Liver (tissue), 9 donors: ENCODE measurements around the gene CTNND1. TPM values are rescaled to one million over a fixed set of nuclear protein-coding genes. Genes with fewer than 3 reads are reported as not detected.
A peak's percentile ranks its signal among the peaks of the same experiment; 100 is the strongest.

Experiments used
- DNase-seq: peaks from one replicate; pipeline ENCODE4 v3.0.0-alpha.2; 2017; ENCODE audit warnings: low spot score
- H3K27ac ChIP-seq, 2 donors: one replicate each; pipeline ENCODE4 v1.7.0; 2013; ENCODE audit warnings: inconsistent platforms in 2 of 2, low read length in 2 of 2, control low read depth in 1 of 2, low read depth in 1 of 2, mild to moderate bottlenecking in 1 of 2
- H3K27me3 ChIP-seq, 4 donors: one replicate each; pipeline versions ENCODE4 v1.6.1 to v1.7.0; 2013; ENCODE audit warnings: low read length in 3 of 4, inconsistent platforms in 1 of 4, mild to moderate bottlenecking in 1 of 4, moderate library complexity in 1 of 4; ENCODE audit not compliant: control insufficient read depth in 4 of 4, insufficient read depth in 4 of 4
- H3K36me3 ChIP-seq, 4 donors: one replicate each; pipeline versions ENCODE4 v1.6.1 to v1.7.0; 2013; ENCODE audit warnings: low read length in 3 of 4, mild to moderate bottlenecking in 3 of 4, low read depth in 1 of 4, moderate library complexity in 1 of 4; ENCODE audit not compliant: control insufficient read depth in 4 of 4, insufficient read depth in 3 of 4
- H3K4me1 ChIP-seq, 4 donors: one replicate each; pipeline versions ENCODE4 v1.6.1 to v1.7.0; 2013; ENCODE audit warnings: low read length in 3 of 4, mild to moderate bottlenecking in 3 of 4, moderate library complexity in 1 of 4; ENCODE audit not compliant: control insufficient read depth in 4 of 4, insufficient read depth in 4 of 4
- H3K4me3 ChIP-seq, 3 donors: one replicate each; pipeline versions ENCODE4 v1.6.1 to v1.7.0; 2013; ENCODE audit warnings: low read length in 3 of 3, control low read depth in 1 of 3, low read depth in 1 of 3, mild to moderate bottlenecking in 1 of 3
- H3K9ac ChIP-seq, 2 donors: one replicate each; pipeline ENCODE4 v1.7.0; 2013; ENCODE audit warnings: low read length in 2 of 2, mild to moderate bottlenecking in 2 of 2, moderate library complexity in 2 of 2, control low read depth in 1 of 2, low read depth in 1 of 2
- H3K9me3 ChIP-seq, 4 donors: one replicate each; pipeline versions ENCODE4 v1.6.1 to v1.7.0; 2013; ENCODE audit warnings: low read length in 3 of 4; ENCODE audit not compliant: control insufficient read depth in 4 of 4
- CTCF ChIP-seq: fragments of 150-350 bp; IDR thresholded peaks from 2 replicates; pipeline ENCODE4 v1.5.1; 2017; ENCODE audit warnings: improper control_type of control experiment, low read depth, low read length; ENCODE audit not compliant: missing input control
- EGR1 ChIP-seq, 2 donors: IDR thresholded peaks; 2 replicates each; pipeline ENCODE4 v1.6.1; 2016 to 2018; ENCODE audit warnings: antibody characterized with exemption in 2 of 2, low read depth in 2 of 2
- FOXA1 ChIP-seq: IDR thresholded peaks from 2 replicates; pipeline ENCODE4 v1.6.1; 2016; ENCODE audit warnings: antibody characterized with exemption
- FOXA2 ChIP-seq: IDR thresholded peaks from 2 replicates; pipeline ENCODE4 v1.6.1; 2016; ENCODE audit warnings: antibody characterized with exemption
- GABPA ChIP-seq, 2 donors: IDR thresholded peaks in 1 of 2; conservative IDR thresholded peaks in 1 of 2; 2 replicates each; pipeline ENCODE4 v1.6.1; 2016; ENCODE audit warnings: antibody characterized with exemption in 2 of 2, mild to moderate bottlenecking in 1 of 2, moderate library complexity in 1 of 2
- HNF4A ChIP-seq, 2 donors: conservative IDR thresholded peaks; 2 replicates each; pipeline ENCODE4 v1.6.1; 2016; ENCODE audit warnings: antibody characterized with exemption in 2 of 2, mild to moderate bottlenecking in 2 of 2
- HNF4G ChIP-seq: IDR thresholded peaks from 2 replicates; pipeline ENCODE4 v1.6.1; 2016; ENCODE audit warnings: antibody characterized with exemption
- JUND ChIP-seq, 2 donors: IDR thresholded peaks; 2 replicates each; pipeline ENCODE4 v1.6.1; 2016; ENCODE audit warnings: antibody characterized with exemption in 2 of 2
- NR2F2 ChIP-seq: IDR thresholded peaks from 2 replicates; pipeline ENCODE4 v1.6.1; 2016; ENCODE audit warnings: antibody characterized with exemption
- RAD21 ChIP-seq, 2 donors: IDR thresholded peaks; 2 replicates each; pipeline ENCODE4 v1.6.1; 2016; ENCODE audit warnings: antibody characterized with exemption in 2 of 2, mild to moderate bottlenecking in 2 of 2
- REST ChIP-seq: IDR thresholded peaks from 2 replicates; pipeline ENCODE4 v1.6.1; 2016; ENCODE audit warnings: antibody characterized with exemption, mild to moderate bottlenecking
- RXRA ChIP-seq, 2 donors: IDR thresholded peaks; 2 replicates each; pipeline ENCODE4 v1.6.1; 2017 to 2018; ENCODE audit warnings: antibody characterized with exemption in 2 of 2, mild to moderate bottlenecking in 1 of 2
- SP1 ChIP-seq: IDR thresholded peaks from 2 replicates; pipeline ENCODE4 v1.6.1; 2018; ENCODE audit warnings: antibody characterized with exemption, mild to moderate bottlenecking
- TAF1 ChIP-seq: conservative IDR thresholded peaks from 2 replicates; pipeline ENCODE4 v1.6.1; 2016; ENCODE audit warnings: antibody characterized with exemption, mild to moderate bottlenecking
- YY1 ChIP-seq: IDR thresholded peaks from 2 replicates; pipeline ENCODE4 v1.6.1; 2016; ENCODE audit warnings: antibody characterized with exemption, mild to moderate bottlenecking
- WGBS: extraction: QIAGEN DNeasy Blood & Tissue Kit; methylation state at CpG from one replicate; pipeline ENCODE4 v1.1.7; 2013; 5-methylcytosine and 5-hydroxymethylcytosine counted together
- polyA plus RNA-seq, 2 donors: library from polyadenylated mRNA; stranded (reverse) in 1 of 2; unstranded in 1 of 2; fragments of 200-250 nt in 1 of 2; fragments of >200 nt in 1 of 2; fragmentation: Nextera tagmentation in 1 of 2; extraction: Ambion mirVana in 1 of 2; gene quantifications; one replicate each; pipeline versions ENCODE4 v1.2.1 to v1.2.3, GENCODE V29; 2013 to 2015
- total RNA-seq, 2 donors: library from RNA; depleted of rRNA; stranded (reverse); fragments of >200 nt; gene quantifications; one replicate each; pipeline ENCODE4 v1.2.3, GENCODE V29; 2014
- TF ChIP-seq, protein P1 (sequence below): IDR thresholded peaks from 2 replicates; pipeline ENCODE4 v1.6.1; 2016; ENCODE audit warnings: antibody characterized with exemption
- TF ChIP-seq, protein P2 (sequence below): IDR thresholded peaks from 2 replicates; pipeline ENCODE4 v1.6.1; 2016; ENCODE audit warnings: antibody characterized with exemption
- TF ChIP-seq, protein P3 (sequence below): IDR thresholded peaks from 2 replicates; pipeline ENCODE4 v1.6.1; 2016; ENCODE audit warnings: antibody characterized with exemption
- donor health status: healthy.
- donor health status: healthy.
- donor health status: healthy.
- donor health status: healthy.
- donor health status: healthy.

Gene CTNND1
- total and polyA plus RNA-seq, 4 donors = 21.5 to 97.1 (median 58.0) TPM

DNA sequence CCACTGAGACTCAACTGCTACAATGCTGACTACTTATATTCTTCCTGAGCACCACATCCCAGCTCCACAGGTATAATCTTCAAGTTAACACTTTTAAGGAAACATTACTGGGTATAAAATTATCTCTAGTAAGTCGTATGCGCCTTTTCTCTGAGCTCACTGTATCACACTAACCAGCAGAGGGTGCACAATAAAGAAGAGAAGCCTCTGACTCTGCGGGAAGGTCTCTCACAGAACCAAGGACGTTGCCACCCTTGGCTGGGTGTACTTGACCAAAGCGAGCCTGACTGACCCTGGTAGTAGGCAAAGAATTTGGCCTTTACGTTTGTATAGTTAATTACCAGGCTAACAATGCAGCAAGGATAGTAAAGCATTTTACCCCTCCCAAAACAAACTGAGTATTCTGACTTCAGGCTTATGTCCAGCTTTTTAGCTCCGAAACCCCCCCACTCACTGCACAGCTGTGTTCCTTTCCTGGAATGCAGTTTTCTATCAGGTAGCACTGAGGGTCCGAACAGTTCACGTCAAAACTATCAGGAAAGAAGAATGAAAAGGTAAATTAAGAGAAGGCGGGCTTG is 9.8 kb upstream of the CTNND1 start, which contains the start of gene BTBD18:
TSS of gene BTBD18 (minus strand) at position 144 of the 578 bp plus-strand sequence. CDS start 631 bp downstream, outside the sequence.
- Histone ChIP-seq H3K27ac (no peak within 1 kb of the TSS), H3K4me1 (peaks cover 0 to 3% (median 0%) of the 10 kb centered on the region in 4 donors), H3K27me3 (no peaks in the 10 kb centered on the region), H3K9me3 (no peaks in the 10 kb centered on the region), H3K4me3 (no peak within 1 kb of the TSS), H3K36me3 (no peaks in the 10 kb centered on the region), H3K9ac (no peak within 1 kb of the TSS)
- no peak for DNase-seq
- TF ChIP-seq RAD21 (IDR thresholded peaks at IDR 0.05) (peak; percentile 79 to 87), CTCF (peak; percentile 59), TAF1 (no peak)
- 50% methylated on average over 10 of the region's 10 CpGs for WGBS

- no peaks in the 10 kb centered on the region for H3K36me3 ChIP-seq
- 98% methylated on average over 30 of the region's 30 CpGs for WGBS
- H3K27me3 ChIP-seq = no peaks in the 10 kb centered on the region
- no peak for DNase-seq
- H3K9ac ChIP-seq = no peak overlapping the region
- TF ChIP-seq FOXA1 (no peak), JUND (IDR thresholded peaks at IDR 0.05) (no peak), FOXA2 (no peak), TAF1 (no peak), RXRA (IDR thresholded peaks at IDR 0.05) (no peak), SP1 (no peak), EGR1 (IDR thresholded peaks at IDR 0.05; ENCODE audit: low read depth in 2 of 2) (no peak), RAD21 (IDR thresholded peaks at IDR 0.05) (no peak), HNF4G (no peak), CTCF (no peak), HNF4A (conservative IDR thresholded peaks at IDR 0.05) (no peak), GABPA (IDR thresholded peaks at IDR 0.05 in 1 of 2, conservative IDR thresholded peaks at IDR 0.05 in 1 of 2) (no peak), YY1 (no peak), NR2F2 (no peak), REST (no peak)
- TF ChIP-seq, protein P1, sequence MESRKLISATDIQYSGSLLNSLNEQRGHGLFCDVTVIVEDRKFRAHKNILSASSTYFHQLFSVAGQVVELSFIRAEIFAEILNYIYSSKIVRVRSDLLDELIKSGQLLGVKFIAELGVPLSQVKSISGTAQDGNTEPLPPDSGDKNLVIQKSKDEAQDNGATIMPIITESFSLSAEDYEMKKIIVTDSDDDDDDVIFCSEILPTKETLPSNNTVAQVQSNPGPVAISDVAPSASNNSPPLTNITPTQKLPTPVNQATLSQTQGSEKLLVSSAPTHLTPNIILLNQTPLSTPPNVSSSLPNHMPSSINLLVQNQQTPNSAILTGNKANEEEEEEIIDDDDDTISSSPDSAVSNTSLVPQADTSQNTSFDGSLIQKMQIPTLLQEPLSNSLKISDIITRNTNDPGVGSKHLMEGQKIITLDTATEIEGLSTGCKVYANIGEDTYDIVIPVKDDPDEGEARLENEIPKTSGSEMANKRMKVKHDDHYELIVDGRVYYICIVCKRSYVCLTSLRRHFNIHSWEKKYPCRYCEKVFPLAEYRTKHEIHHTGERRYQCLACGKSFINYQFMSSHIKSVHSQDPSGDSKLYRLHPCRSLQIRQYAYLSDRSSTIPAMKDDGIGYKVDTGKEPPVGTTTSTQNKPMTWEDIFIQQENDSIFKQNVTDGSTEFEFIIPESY = no peak
- TF ChIP-seq, protein P2, sequence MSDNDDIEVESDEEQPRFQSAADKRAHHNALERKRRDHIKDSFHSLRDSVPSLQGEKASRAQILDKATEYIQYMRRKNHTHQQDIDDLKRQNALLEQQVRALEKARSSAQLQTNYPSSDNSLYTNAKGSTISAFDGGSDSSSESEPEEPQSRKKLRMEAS = no peak
- TF ChIP-seq, protein P3, sequence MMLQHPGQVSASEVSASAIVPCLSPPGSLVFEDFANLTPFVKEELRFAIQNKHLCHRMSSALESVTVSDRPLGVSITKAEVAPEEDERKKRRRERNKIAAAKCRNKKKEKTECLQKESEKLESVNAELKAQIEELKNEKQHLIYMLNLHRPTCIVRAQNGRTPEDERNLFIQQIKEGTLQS = no peak
- H3K4me1 ChIP-seq = peaks cover 0 to 3% (median 0%) of the 10 kb centered on the region in 4 donors
- H3K4me3 ChIP-seq = no peak overlapping the region
- no peak overlapping the region for H3K27ac ChIP-seq
- H3K9me3 ChIP-seq = no peaks in the 10 kb centered on the region
Measured at GRCh38 chr11:57752954-57753353, 8.6 kb upstream of the CTNND1 start.
